Progenitor cell of endocrine pancreas (in vitro differentiated cells): ENCODE data around the gene TRIM2. TPM values are rescaled to one million over a fixed set of nuclear protein-coding genes. Genes with fewer than 3 reads are reported as not detected.

Experiments
- DNase-seq: peaks from one replicate; pipeline ENCODE4 v3.0.0; 2021; ENCODE audit warnings: low spot score; ENCODE audit not compliant: unreplicated experiment
- H3K27ac Mint-ChIP-seq: 2 replicates; pipeline ENCODE4 v1.8.0; 2021; ENCODE audit warnings: mild to moderate bottlenecking, moderate library complexity, mixed read lengths
- H3K27me3 Mint-ChIP-seq: 2 replicates; pipeline ENCODE4 v1.8.0; 2021; ENCODE audit warnings: mixed read lengths
- H3K36me3 Mint-ChIP-seq: 2 replicates; pipeline ENCODE4 v1.8.0; 2022; ENCODE audit warnings: mixed read lengths; ENCODE audit not compliant: insufficient read depth
- H3K4me1 Mint-ChIP-seq: 2 replicates; pipeline ENCODE4 v1.8.0; 2021; ENCODE audit warnings: low read depth, mixed read lengths
- H3K4me3 Mint-ChIP-seq: 2 replicates; pipeline ENCODE4 v1.8.0; 2021; ENCODE audit warnings: low read depth, mild to moderate bottlenecking, moderate library complexity, mixed read lengths
- H3K9me3 Mint-ChIP-seq: 2 replicates; pipeline ENCODE4 v1.8.0; 2021; ENCODE audit warnings: low read depth, mixed read lengths
- total RNA-seq: library from RNA; stranded (reverse); gene quantifications from 2 replicates; pipeline ENCODE4 v1.2.1, GENCODE V29; 2021
- TF ChIP-seq, protein P1 (sequence below): fragments of 200-600 bp; sonication (generic); IDR thresholded peaks from one replicate; pipeline ENCODE4 v1.5.0; 2021; ENCODE audit warnings: antibody characterized with exemption, mild to moderate bottlenecking; ENCODE audit not compliant: unreplicated experiment

Gene TRIM2
- total RNA-seq, 1 donor from 2014 or later, result 59.6 TPM

DNA sequence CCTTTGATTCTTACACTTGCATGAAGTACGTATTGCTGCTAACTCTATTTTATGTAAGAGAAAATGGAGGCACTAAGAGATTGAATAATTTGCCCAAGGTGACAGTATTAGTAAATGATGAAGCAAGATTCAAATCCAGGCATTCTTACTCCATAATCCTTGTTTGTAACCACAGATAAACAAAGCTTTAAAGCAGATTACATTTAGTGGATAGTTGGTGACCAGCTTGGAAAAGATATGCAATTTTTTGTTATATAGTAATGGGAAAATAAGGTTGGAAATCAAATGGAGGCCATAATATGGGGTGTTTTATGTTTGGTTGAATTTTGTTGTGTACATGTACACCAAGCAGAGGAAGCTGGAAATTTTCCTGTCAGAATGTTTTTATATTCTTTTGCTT lies 171.1 kb downstream of the TRIM2 start:
- Mint-ChIP-seq H3K4me1 (peaks cover 2% of the 10 kb centered on the region), H3K27ac (no peak overlapping the region), H3K4me3 (no peak overlapping the region), H3K36me3 (peaks cover 19% of the 10 kb centered on the region), H3K27me3 (no peaks in the 10 kb centered on the region), H3K9me3 (peaks cover 8% of the 10 kb centered on the region)
- no peak for DNase-seq
- TF ChIP-seq, protein P1, sequence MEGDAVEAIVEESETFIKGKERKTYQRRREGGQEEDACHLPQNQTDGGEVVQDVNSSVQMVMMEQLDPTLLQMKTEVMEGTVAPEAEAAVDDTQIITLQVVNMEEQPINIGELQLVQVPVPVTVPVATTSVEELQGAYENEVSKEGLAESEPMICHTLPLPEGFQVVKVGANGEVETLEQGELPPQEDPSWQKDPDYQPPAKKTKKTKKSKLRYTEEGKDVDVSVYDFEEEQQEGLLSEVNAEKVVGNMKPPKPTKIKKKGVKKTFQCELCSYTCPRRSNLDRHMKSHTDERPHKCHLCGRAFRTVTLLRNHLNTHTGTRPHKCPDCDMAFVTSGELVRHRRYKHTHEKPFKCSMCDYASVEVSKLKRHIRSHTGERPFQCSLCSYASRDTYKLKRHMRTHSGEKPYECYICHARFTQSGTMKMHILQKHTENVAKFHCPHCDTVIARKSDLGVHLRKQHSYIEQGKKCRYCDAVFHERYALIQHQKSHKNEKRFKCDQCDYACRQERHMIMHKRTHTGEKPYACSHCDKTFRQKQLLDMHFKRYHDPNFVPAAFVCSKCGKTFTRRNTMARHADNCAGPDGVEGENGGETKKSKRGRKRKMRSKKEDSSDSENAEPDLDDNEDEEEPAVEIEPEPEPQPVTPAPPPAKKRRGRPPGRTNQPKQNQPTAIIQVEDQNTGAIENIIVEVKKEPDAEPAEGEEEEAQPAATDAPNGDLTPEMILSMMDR, result no peak

DNA sequence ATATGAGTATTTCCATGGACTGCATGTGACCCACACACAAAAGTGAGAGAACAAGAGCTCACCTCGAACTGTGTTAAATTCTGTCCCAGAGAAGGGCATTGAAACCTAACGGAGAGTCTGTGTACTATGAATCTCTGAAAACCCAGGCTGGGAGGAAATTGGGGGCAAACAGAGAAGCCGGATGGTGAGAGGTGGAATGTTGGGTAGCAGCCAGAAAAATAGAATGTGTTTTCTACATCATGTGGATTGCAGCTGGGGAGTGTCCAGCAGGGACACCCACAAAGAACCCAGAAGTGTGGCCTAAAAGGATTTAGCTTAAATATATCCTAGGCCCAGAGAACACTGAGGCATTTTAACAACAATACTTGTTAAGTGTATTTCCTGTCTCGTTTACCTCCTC lies 178.9 kb downstream of the TRIM2 start:
- H3K27ac Mint-ChIP-seq, result no peak overlapping the region
- DNase-seq, result no peak

DNA sequence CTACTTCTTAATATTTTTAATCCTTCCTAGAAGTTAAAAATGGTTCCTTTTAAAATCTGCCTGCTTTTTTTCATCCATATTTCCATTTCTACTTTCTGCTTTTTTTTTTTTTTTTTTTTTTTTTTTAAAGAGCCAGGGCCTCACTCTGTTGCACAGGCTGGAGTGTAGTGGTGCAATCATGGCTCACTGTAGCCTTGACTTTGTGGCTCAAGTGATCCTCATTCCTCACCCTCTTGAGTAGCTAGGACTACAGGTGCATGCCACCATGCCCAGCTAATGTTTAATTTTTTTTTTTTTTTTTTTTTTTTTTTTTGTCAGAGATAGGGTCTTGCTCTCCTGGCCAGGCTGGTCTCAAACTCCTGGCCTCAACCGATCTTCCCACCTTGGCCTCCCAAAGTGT lies 179.9 kb downstream of the TRIM2 start:
- Mint-ChIP-seq H3K9me3 (no peaks in the 10 kb centered on the region), H3K27ac (no peak overlapping the region)
- DNase-seq, result no peak

More for the DNA sequence above, 178.9 kb downstream of the TRIM2 start:
- no peaks in the 10 kb centered on the region for H3K4me1 Mint-ChIP-seq
- TF ChIP-seq, protein P1, result no peak
- H3K27me3 Mint-ChIP-seq, result no peaks in the 10 kb centered on the region
- no peaks in the 10 kb centered on the region for H3K36me3 Mint-ChIP-seq
- H3K9me3 Mint-ChIP-seq, result no peaks in the 10 kb centered on the region
- H3K4me3 Mint-ChIP-seq, result no peak overlapping the region

DNA sequence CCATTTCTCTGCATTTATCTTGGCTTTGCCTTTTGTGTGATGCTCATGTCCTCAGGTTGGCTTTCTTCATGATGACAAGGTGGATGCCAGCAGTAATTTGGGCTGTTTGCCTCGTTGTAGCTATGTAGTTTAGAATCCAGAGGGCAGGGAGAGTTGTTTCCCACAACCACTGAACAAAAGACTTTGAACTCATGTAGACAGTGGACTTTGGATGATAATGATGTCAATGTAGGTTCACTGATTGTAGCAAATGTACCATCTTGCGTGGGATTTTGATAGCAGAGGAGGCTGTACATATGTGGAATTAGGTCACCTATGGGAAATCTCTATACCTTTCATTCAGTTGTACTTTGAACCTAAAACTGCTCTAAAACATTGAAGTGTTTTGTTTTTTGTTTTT lies 181.5 kb downstream of the TRIM2 start:
- Mint-ChIP-seq H3K27ac (no peak overlapping the region), H3K27me3 (no peaks in the 10 kb centered on the region), H3K4me3 (no peak overlapping the region), H3K36me3 (no peaks in the 10 kb centered on the region), H3K4me1 (no peaks in the 10 kb centered on the region), H3K9me3 (no peaks in the 10 kb centered on the region)
- TF ChIP-seq, protein P1, result no peak
- no peak for DNase-seq

More for the DNA sequence above, 179.9 kb downstream of the TRIM2 start:
- Mint-ChIP-seq H3K4me1 (no peaks in the 10 kb centered on the region), H3K27me3 (no peaks in the 10 kb centered on the region), H3K4me3 (no peak overlapping the region), H3K36me3 (no peaks in the 10 kb centered on the region)
- TF ChIP-seq, protein P1, result no peak

DNA sequence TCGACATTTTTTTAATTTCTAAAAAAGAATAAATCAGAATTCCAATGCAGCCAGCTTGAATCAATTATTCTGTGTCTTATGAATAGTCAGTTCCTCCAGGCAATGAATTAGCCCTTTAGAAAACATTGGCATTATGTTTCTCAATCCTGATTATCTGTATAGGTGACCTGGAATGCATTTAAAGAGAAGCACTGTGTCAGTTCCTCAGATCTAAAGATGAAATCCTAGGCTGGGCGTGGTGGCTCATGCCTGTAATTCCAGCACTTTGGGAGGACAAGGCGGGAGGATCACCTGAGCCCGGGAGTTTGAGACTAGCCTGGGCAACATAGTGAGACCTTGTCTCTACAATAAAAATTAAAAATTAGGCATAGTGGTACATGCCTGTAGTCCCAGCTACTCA lies 183.7 kb downstream of the TRIM2 start:
- DNase-seq, result no peak
- H3K4me3 Mint-ChIP-seq, result no peak overlapping the region
- no peak overlapping the region for H3K27ac Mint-ChIP-seq
- H3K36me3 Mint-ChIP-seq, result peaks cover 2% of the 10 kb centered on the region
- no peaks in the 10 kb centered on the region for H3K4me1 Mint-ChIP-seq
- TF ChIP-seq, protein P1, result no peak
- H3K9me3 Mint-ChIP-seq, result no peaks in the 10 kb centered on the region
- no peaks in the 10 kb centered on the region for H3K27me3 Mint-ChIP-seq

Other genes with a start within 250 kb of the TRIM2 start
- 9.1 and 9.7 TPM in 2 replicates for gene MND1, start 140.2 kb downstream of the TRIM2 start, total RNA-seq